Ammon's horn (tissue), 1 donor: ENCODE results near the gene TCEANC.

Source experiments
- DNase-seq: peaks from one replicate; pipeline ENCODE4 v3.0.0-alpha.2; 2016; ENCODE audit warnings: low spot score

The TCEANC gene

DNA sequence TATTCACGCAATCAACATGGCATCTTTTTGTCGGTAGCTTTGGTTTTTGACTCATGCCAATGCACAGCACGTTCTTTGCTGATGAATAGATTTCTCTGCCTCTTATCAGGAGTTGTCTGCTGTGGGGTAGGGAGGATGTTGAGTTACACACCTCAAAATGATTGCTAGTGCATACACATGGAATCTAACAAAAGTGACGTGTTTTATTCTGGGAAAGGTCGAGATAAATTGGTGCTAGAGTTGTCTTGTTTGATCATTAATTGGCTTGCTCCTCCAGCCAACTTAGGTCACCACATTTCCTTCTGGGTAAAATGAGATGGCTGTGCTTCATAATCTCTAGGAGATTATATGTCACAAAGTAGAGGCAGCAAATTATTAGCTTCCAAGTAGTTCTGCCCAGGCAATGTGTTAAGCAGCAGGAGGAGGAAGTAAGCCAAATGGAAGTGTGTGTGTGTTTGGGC is 39.9 kb downstream of the TCEANC start:
- no peak for DNase-seq

DNA sequence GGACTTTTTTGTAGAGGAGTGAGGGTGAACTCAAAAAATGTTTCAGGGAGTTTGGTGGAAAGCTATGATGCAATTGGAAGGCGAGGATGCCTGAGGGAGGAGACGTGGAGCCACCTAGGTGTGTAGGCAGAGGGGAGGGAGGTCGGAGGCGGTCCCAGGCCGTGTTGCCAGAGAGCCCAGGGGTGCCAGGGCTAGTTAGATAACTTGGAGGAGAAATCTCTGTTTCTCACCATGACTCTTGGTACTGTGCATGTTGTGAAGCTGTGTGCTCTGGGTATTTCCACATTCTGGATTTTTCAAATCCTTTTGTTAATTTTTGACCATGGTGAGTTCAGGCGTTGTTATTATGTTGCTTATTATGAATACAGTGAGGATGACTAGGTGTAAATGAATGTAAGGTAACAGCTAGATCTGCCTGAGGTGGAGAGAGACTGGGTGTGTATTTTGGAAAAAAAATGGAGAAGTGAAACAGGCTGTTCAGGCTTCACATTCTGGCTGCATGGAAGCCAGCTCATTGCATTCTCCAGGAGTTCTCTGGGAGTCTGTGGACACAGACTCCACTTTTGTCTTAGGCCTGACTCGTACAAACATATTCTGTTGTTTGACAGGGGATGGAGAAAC is 40.5 kb downstream of the TCEANC start:
- peak; percentile 18 for DNase-seq

DNA sequence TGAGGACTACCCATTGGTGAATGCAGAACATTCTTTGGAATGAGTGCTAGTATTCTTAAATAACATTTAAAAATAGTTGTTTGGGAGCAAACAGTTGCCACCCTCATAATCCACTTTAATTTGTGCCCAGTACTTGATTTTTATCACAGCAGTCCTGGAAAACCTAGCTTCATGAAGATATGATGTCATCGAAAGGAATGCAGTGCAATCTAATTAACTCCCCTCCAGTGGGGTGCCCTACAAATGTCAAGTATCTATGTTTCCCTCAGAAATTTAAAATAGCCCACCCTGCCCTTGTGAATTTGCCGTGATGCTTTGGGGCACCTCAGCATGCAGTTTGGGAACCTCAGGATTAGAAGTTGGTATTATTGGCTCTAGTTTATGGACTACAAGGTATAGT is 41.4 kb downstream of the TCEANC start:
- DNase-seq, result no peak

DNA sequence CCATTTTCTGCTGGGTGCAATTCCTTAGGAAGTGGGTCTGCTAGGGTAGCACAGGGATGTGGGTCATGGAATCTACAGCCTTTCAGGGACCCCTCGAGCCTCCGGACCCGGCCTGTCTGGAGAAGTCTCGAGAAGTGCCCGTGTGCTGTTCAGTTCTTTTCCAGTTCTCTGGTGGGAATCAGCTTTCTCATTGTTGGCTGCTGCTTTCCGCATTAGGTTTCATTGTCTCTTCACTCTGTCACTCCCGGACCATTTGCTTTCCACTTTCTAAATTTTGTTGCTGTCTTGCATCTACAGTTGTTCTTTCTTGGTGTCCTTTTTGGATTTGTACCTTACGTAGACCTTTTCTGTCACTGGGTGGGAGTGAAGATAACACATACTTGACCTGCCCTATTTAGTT is 42.0 kb downstream of the TCEANC start:
- DNase-seq, result no peak

DNA sequence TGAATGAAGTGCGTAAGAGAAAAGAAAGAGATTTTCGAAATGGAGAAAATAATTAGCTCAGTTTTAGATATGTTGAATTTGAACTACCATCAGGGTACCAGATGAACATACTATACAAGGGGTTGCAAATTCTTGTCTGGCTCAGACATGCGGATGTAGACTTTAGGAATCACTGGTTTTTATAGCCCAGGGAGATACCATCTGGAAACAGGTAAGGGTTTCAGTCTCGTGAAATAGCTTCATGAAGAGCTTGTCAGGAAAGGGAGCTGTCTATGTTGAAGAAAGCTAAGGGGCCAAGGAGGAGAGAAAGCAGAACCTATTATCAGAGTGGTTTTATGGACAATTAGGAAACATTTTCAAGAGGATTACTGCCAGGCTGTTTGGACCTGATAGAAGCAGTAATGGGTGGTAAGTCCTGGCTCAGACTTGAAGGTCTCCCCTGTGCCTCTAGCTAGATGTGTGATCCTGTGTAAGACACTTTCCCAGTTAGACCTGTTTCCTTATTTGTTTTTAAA is 42.7 kb downstream of the TCEANC start:
- DNase-seq, result no peak

DNA sequence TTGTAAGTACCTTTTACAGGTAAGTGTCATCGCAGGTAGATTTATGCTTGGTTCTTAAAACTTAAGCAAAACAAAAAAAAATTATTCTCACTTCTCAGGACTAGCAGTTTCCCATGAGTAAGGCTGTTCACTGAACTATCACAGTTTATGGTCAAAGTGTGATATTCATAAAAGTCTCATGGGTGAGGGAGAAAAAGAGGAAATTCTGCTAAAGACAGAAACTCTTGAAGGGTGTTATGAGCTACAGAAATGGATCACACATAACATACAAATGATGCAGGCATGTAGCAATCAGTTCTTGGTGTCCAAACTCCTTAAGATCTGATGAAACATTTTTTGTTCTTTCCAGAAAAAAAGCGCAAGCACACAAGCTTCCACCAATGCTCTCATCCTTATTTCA is 44.5 kb downstream of the TCEANC start:
- no peak for DNase-seq

DNA sequence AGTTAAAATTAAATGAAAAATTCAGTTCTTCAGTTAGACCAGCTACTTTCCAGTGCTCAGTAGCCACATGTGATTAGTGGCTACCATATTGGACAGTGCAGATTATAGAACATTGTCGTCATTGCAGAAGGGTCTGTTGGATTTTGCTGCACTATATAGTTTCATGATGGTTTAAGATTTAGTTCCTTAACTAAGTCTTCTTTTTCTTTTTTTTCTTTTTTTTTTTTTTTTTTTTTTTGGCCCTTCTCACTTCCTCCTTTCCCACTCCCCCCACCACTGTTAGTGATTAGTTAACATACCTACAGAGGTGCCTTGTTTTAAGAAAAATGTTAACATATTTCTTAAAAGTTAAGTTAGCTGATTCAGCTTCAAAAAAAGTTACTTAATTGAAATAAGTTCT is 45.0 kb downstream of the TCEANC start:
- no peak for DNase-seq

DNA sequence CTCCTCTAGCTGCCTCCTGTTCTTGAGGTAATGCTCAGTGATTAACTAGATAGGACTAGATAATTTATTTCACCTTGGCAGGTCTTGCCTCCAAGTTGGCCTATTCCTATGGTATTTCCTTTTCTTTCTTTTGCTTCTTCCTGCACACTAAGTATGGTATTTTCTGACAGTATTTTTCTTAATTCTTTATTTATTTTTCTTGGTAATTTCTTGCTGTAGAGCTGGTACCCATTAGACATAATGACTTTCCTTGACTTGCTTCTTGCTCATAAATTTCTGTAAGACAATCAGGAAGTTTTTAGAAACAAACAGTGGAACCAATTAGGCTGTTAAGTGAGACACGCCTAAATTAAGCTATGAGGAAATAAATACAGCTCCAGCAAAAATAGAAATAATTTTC is 45.5 kb downstream of the TCEANC start:
- no peak for DNase-seq

DNA sequence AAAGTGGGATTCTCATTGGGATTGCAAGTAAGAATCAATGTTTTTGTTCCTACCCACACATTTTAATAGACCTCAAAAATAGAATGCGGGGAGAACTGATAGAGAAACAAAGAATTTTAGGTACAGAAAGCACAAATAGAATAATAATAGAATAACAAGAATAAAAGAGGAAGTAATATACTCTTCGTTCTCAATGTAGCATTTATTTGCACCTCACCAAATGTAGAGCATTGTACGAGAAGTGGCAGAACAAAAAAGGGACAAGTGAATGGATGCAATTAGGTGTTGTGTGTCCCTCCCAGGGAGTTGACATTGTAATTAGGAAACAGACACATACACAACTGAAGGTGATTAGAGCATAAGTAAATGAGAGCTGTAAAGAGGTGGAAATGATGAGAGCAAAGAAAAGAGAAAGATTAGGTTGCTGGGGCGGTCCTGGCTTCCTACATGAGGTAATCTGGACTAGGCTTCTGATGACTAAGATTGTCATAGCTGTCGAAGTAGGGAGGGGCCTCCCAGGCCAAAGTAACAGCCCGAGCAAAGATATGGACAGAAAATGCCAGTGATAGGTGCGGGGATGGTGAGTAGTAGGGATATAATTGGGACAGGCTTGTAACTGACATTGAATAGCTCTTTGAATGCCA is 46.4 kb downstream of the TCEANC start:
- no peak for DNase-seq

DNA sequence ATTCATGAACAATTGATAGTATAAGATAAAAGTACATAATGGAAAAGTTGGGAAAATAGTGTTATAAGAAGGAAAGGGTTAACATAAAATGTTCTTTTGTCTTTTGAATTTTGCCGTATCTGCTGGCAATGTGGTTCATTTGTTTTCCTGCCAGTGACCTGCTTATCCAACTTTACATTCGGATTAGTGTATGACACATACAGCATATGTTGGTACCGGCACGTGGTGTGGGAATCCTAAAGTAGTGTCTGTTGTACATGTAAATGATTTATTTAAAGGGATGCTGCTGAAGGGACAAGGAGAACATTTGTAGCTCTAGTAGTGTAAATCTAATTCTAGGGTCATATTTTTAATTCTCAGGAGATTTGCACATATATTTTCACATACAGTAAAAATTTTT is 47.4 kb downstream of the TCEANC start:
- no peak for DNase-seq

DNA sequence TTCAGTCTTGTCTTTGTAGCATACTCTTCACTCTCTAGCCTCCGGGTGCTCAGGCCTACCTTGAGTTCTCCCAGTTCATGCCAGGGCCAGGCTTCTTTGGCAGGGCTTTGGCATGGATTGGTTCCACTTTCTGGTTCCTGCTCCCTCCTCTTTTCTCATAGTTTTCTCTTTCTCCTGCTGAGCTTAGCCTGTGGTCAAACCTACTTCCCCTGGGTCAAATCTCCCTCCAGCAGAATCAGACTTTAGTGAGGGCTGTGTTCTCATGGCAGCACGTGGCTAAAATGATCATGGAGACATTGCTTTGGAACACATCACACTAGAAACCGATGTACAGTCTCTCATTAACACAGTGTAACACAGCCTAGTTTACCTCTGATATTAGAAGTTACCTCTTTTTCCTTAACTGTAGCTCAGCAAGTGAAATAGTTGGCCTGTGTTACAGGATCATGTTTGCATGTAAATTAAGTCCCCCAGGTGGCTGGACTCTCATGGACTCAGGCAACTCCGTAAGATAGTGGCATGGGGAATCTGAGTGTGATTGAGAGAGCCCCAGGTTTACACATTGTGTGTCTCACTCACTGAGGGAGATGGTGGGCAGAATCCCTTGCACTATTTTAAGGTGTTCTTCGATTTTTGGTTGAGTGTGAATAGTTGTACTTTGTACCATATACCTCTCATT is 49.3 kb downstream of the TCEANC start:
- DNase-seq, result no peak

DNA sequence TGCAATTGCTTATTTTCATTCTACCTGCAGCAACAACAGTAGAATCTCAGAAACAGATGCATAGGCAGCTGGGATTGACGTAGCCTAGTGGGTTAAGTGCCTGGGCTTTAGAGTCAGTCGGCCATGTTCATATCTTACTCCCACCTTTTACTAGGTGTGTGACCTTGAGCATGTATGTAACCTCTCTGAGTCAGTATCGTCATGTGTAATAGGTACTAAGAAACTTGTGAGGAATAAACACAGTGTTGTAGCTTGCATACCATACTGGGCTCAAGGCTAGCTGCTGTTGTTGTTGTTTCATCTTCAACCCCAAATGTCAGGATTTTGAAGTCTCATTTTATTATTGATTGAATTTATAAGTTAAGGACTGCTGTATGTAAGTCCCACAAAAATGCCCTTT is 50.2 kb downstream of the TCEANC start:
- DNase-seq, result no peak

DNA sequence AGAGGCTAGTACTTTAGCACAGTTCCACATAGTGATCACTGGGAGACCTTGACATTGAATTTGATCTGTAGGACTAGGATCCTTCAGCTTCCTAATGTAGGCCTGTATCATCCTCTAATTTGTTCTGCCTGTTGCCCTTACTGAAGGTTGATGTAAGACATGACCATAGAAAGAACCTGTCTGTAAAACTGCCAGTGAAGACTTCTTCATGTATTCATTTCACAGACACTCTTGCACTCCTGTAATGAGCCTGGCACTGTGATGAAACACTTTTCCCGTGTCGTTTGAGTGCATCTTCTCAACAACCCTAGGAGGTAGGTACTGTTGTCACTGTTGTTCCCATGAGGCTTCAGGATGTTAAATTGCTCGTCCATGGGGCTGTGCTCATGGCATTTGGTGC is 50.6 kb downstream of the TCEANC start:
- DNase-seq, result no peak

DNA sequence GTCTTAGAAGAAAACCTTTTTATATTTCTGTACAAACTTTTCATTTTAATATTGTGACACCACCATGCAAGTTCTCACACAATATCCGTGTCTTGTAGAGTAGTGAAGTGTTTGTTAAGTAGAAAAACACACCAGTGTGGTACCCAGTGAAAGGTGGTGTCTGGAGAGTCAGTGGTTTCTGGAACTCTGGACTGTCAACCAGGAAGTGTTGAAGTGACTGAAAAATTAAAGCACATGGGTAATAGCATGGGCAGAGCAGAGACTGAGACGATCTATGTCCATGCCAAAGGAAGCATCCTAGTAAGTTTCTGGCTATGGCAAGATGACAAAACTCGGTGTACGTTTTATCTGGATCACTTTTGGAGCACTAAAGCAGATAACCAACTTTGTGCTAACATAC is 58.2 kb downstream of the TCEANC start:
- DNase-seq, result no peak
